BE2C (cell line): ENCODE measurements around the gene RARA.
A peak's percentile ranks its signal among the peaks of the same experiment; 100 is the strongest.

ENCODE experiments used
- DNase-seq: peaks from one replicate; pipeline ENCODE4 v3.0.0-alpha.2; 2020
- H3K27me3 ChIP-seq: fragments of 250-450 bp; sonication (Bioruptor Pico); 2 replicates; pipeline ENCODE4 v1.5.1; 2020; ENCODE audit warnings: mild to moderate bottlenecking
- H3K36me3 ChIP-seq: fragments of 250-450 bp; sonication (Bioruptor Pico); 2 replicates; pipeline ENCODE4 v1.5.1; 2020; ENCODE audit warnings: mild to moderate bottlenecking
- H3K4me1 ChIP-seq: fragments of 250-450 bp; sonication (Bioruptor Pico); 2 replicates; pipeline ENCODE4 v1.5.1; 2020
- H3K4me3 ChIP-seq: 2 replicates; pipeline ENCODE4 v1.5.1; 2011; ENCODE audit warnings: low read depth, low read length
- H3K9me3 ChIP-seq: fragments of 250-450 bp; sonication (Bioruptor Pico); 2 replicates; pipeline ENCODE4 v1.5.1; 2020
- CTCF ChIP-seq: IDR thresholded peaks from 2 replicates; pipeline ENCODE4 v1.5.1; 2012; ENCODE audit warnings: mild to moderate bottlenecking, low read depth, low read length

RARA gene

GRCh38 chr17:40327735-40328385 lies 18.9 kb downstream of the RARA start:
- TF ChIP-seq CTCF, result no peak
- Histone ChIP-seq H3K4me1 (peaks cover 47% of the 10 kb centered on the region), H3K27me3 (no peaks in the 10 kb centered on the region), H3K4me3 (no peak overlapping the region), H3K9me3 (no peaks in the 10 kb centered on the region), H3K36me3 (peaks cover 28% of the 10 kb centered on the region)
- no peak for DNase-seq

- Histone ChIP-seq H3K27me3 (no peaks in the 10 kb centered on the region), H3K36me3 (peaks cover 32% of the 10 kb centered on the region), H3K4me1 (peaks cover 45% of the 10 kb centered on the region), H3K4me3 (no peak overlapping the region), H3K9me3 (no peaks in the 10 kb centered on the region)
- no peak for TF ChIP-seq CTCF
- DNase-seq, result no peak
These were observed 19.4 kb downstream of the RARA start for GRCh38 chr17:40328386-40328766.

GRCh38 chr17:40329839-40330794 lies 21.1 kb downstream of the RARA start:
- Histone ChIP-seq H3K4me1 (peaks cover 55% of the 10 kb centered on the region), H3K27me3 (no peaks in the 10 kb centered on the region), H3K4me3 (no peak overlapping the region), H3K36me3 (peaks cover 40% of the 10 kb centered on the region), H3K9me3 (no peaks in the 10 kb centered on the region)
- no peak for TF ChIP-seq CTCF
- no peak for DNase-seq

GRCh38 chr17:40330850-40331470 lies 22.0 kb downstream of the RARA start:
- H3K9me3 ChIP-seq, result no peaks in the 10 kb centered on the region
- H3K36me3 ChIP-seq, result peaks cover 40% of the 10 kb centered on the region
- no peak for TF ChIP-seq CTCF
- no peak overlapping the region for H3K4me3 ChIP-seq
- H3K27me3 ChIP-seq, result no peaks in the 10 kb centered on the region
- H3K4me1 ChIP-seq, result peaks cover 52% of the 10 kb centered on the region
- DNase-seq, result no peak

- peak; percentile 83 for DNase-seq
- Histone ChIP-seq H3K4me1 (peaks cover 52% of the 10 kb centered on the region), H3K9me3 (no peaks in the 10 kb centered on the region), H3K27me3 (no peaks in the 10 kb centered on the region), H3K36me3 (peaks cover 40% of the 10 kb centered on the region), H3K4me3 (peak overlapping the region; percentile 16; the same call in 1 of the 2 replicates)
- TF ChIP-seq CTCF, result no peak
These were observed 23.0 kb downstream of the RARA start for GRCh38 chr17:40331743-40332641.
